ENCODE results near the gene POFUT2.

POFUT2 gene

DNA sequence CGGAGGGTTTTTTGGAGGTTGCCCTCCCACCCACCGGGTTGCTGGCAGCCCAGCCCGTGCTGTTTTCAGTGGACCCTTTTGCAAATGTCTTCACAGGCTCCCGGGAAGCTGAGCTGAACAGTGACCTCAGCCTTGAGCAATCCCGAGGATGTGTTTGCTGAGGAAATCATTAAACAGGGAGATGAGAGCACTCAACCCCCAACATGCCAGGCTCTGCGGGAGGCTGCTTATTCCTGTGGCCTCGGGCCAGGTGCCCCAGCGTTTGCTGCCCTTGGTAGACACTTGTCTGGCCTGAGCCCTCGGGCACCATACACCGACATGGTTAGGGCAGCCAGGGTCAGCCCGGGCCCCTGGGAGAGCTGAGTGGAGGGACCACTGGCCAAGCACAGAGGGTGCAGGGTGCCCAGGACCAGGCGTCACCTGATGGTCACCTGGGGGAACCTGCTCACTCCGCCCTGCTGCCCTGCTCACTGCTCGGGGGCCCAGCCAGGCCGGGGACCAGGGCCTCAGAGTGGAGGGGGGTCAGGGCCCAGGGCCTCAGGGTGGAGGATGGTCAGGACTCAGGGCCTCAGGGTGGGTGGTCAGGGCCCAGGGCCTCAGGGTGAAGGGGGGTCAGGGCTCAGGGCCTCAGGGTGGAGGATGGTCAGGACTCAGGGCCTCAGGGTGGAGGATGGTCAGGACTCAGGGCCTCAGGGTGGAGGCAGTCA, 42.5 kb upstream of the POFUT2 start:
- in situ Hi-C loops (cut with HindIII; ENCODE audit: low pct_unique_long_range_greater_than_20kb, low sequenced_read_pairs) = no loop called here
- peak; percentile 61 to 69 for DNase-seq (ENCODE audit: low read depth in 1 of 2, low spot score in 1 of 2)
- no peak for TF ChIP-seq JUND (IDR thresholded peaks at IDR 0.05; ENCODE audit: low read depth)

DNA sequence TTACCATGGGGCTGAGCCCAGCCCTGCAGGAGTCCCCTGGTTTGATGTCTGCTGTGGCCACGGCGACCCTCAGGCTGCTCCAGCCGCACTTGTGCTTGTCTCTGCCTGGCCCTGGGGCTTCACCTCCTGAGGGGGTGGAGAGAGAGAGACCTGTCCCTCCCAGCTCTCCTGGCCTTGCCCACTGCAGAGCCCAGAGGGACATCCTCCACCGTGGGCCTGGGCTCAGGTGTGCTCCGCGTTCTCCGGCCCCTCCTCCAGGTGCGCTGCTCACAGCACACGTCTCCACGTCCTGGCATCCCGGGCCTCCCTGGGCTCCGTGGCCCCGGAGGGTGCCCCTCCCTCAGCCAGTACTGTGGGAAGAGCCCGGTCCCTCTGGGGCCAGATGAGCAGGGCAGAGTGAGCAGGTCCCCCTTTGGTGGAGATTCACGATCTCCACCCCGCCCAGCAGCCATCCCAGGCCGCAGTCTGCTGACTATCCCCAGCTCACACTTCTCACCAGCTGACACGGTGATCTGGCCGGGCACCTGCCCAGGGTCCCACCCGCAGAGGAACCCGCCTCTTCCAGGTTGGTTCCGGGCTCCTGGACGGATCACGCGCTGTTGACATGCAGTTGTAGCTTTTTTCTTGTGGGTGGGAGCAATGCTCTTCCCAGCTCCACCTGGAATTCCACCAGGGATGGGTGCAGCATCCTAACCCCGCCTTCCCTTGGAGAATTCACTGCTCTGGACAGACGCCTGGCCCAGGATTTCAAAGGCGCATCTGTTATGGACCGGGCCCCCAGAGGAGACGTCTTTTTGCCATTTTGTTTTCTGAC, 41.8 kb upstream of the POFUT2 start:
- no peak for DNase-seq (ENCODE audit: low read depth in 1 of 2, low spot score in 1 of 2)
- in situ Hi-C loops (cut with HindIII; ENCODE audit: low pct_unique_long_range_greater_than_20kb, low sequenced_read_pairs) = no loop called here
- TF ChIP-seq JUND (IDR thresholded peaks at IDR 0.05; ENCODE audit: low read depth) = no peak

DNA sequence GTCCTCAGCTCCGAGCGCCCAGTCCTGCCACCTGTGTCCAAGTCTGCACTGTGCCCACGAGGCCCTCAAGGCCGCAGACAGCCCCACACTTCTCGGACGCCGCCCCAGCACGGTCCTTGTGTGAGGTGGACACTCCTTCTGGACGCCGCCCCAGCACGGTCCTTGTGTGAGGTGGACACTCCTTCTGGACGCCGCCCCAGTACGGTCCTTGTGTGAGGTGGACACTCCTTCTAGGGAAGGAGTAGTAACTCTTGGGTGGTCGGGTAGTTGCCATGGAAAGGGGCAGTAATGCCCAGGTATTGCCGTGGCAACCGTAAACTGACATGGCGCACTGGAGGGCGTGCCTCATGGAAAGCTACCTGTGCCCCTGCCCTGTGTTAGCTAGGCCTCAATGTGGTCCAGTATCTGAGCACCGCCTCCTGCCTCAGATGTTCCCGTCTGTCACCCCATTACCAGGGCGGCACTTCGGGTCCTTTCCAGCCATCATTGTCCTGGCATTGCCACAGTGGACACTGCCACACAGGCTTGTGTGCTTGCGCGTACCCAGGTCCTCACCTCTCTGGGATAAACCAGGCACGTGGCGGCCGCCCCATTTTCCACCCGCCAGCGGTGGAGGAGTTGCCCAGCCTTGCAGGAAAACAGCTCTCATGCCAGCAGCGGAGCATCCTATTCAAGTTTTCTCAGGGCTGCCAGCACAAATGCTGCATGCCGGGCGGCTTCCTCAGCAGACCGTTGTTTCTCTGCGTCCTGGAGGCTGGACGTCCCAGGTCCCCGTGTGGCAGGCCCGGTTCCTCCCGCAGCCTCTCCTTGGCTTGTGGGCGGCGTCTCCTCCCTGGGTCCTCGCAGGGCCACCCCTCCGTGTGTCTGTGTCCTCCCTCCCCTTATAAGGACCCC, 40.8 kb upstream of the POFUT2 start:
- TF ChIP-seq JUND (IDR thresholded peaks at IDR 0.05; ENCODE audit: low read depth) = no peak
- in situ Hi-C loops (cut with HindIII; ENCODE audit: low pct_unique_long_range_greater_than_20kb, low sequenced_read_pairs) = no loop called here
- no peak for DNase-seq (ENCODE audit: low read depth in 1 of 2, low spot score in 1 of 2)

DNA sequence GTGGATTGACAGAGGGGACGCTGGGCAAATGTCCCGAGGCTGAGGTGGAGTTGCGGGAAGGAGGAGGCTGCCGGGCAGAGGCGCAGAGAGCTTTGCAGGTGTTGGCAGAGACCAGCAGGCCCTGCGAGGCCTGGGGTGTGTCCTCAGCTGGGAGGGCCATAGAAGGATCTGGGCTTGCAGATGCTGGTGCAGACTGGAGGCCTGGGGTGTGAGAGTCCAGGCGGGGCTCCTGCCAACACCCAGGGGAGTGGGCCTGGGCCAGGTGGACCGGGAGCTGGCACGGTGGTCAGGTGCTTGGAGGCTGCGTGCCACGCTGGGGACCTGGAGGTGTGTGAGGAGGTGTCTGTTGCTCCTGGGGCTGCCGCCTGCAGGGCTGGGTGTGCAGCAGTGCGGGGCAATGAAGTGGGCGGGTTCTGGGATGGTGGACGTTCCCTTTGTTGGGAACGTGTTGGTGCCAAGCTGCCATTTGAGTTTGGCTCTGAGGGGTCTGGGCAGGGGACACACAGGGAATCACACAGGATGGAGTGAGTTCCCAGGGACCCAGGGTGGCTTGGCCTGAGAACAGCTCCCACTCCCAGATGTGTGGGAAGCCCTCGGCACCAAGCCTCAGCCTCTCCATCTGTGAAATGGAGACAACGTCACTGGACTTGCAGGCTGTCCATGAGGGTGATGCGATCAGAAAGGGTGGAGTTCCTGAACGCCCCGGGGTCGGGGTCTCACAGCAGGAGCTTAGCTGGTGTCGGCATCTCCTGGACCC, 39.9 kb upstream of the POFUT2 start:
- DNase-seq (ENCODE audit: low read depth in 1 of 2, low spot score in 1 of 2) = no peak
- in situ Hi-C loops (cut with HindIII; ENCODE audit: low pct_unique_long_range_greater_than_20kb, low sequenced_read_pairs) = no loop called here
- TF ChIP-seq JUND (IDR thresholded peaks at IDR 0.05; ENCODE audit: low read depth) = no peak

DNA sequence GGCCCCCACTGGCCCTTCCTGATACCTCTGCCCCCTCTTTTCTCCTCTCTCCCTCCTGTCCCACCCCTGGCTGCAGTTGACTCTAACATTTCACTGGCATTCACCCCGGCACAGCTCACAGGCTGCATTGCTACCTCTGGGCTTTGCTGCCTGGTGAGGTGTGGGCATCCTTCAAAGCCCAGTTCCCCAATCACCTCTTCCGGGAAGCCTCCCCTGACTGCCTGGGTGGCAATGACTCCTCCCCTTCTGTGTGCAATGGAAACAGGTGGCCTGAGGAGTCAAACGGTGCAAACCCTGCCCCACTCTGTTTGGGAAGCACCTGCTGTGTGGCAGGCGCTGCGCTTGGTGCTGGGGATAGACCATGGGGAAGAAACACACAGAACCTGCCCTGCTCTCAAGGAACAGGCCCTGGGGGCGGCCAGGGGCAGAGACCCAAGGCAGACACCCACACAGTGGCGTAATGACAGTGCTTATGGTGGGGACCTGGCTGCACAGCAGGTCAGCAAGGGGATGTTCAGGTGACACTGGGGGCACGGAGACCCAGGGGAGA, 39.3 kb upstream of the POFUT2 start:
- in situ Hi-C loops (cut with HindIII; ENCODE audit: low pct_unique_long_range_greater_than_20kb, low sequenced_read_pairs) = no loop called here
- no peak for TF ChIP-seq JUND (IDR thresholded peaks at IDR 0.05; ENCODE audit: low read depth)
- no peak for DNase-seq (ENCODE audit: low read depth in 1 of 2, low spot score in 1 of 2)

DNA sequence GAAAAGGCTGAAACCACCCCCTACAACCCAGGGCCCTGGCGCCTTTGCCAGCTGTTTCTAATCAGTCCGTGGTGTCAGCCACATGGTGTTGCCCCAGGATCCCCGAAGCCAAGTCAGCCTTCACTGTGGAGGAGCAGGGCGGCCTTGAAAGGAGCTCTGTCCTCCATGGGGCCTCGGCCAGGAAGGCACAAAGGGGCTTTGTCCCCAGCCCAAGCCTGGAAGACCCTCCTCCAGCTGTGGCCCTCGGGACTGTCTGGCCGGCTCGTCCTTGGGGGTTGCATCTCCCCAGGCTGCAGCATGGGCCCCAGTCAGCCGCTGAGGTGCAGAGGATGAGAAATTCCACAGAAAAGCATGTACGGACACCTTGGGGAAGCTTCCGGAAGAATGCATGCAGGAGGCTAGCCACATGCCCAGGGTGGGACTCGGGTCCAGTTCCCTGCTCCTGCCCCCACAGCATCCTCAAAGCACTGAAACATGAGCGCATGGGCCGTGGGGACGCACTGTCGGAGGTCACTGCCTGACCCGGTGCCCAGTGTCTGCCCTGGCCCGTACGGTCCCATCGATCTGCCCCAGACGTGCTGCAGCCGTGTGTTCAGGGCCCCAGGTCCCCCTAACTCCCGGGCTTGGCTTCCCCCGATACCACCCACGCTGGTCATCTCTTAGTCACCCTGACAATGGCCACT, 38.6 kb upstream of the POFUT2 start:
- no peak for TF ChIP-seq JUND (IDR thresholded peaks at IDR 0.05; ENCODE audit: low read depth)
- DNase-seq (ENCODE audit: low read depth in 1 of 2, low spot score in 1 of 2) = no peak
- in situ Hi-C loops (cut with HindIII; ENCODE audit: low pct_unique_long_range_greater_than_20kb, low sequenced_read_pairs) = no loop called here

DNA sequence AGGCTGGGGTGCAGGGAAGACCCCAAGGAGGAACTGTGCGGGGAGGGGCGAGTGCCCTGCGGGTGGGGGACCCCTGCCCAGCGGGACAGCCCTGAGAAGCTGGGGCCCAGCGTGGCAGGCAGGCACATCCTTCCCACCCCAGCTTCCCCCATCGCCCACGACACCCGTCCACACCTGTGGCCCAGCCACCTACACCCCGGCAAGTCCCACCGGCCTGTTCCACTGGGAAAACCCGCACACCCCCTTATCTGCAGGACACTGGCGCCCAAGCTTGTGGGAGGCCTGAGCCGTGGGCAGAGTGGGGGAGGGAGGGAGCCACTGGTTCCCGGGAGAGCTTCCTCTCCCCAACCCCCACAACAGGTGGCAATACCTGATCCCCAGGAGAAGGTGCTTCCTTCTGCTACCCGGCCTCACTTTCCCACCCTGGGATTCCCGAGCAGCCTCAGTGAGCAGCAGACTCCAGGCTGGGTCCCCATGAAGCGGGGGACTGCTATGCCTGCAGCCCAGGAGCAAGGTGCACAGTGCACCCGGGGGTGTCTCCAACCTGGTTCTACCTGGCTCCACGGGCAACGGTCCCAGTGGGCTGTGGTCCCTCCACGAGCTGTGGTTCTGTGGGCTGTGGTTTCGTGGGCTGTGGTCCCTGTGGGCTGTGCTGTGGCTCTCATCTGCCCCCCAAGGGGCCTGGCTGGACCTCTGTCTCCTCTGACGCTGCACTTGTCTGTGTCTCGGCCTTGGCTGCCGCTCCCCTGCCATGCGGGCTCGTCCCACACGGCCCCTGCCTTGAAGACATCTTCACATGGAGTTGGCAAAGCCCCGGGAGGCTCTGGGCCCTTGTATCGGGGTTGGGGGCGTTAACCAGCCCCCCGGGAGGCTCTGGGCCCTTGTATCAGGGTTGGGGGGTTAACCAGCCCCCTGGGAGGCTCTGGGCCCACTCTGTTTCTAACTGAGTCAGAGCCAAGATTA, 37.8 kb upstream of the POFUT2 start:
- TF ChIP-seq JUND (IDR thresholded peaks at IDR 0.05; ENCODE audit: low read depth) = no peak
- DNase-seq (ENCODE audit: low read depth in 1 of 2, low spot score in 1 of 2) = no peak
- in situ Hi-C loops (cut with HindIII; ENCODE audit: low pct_unique_long_range_greater_than_20kb, low sequenced_read_pairs) = no loop called here

DNA sequence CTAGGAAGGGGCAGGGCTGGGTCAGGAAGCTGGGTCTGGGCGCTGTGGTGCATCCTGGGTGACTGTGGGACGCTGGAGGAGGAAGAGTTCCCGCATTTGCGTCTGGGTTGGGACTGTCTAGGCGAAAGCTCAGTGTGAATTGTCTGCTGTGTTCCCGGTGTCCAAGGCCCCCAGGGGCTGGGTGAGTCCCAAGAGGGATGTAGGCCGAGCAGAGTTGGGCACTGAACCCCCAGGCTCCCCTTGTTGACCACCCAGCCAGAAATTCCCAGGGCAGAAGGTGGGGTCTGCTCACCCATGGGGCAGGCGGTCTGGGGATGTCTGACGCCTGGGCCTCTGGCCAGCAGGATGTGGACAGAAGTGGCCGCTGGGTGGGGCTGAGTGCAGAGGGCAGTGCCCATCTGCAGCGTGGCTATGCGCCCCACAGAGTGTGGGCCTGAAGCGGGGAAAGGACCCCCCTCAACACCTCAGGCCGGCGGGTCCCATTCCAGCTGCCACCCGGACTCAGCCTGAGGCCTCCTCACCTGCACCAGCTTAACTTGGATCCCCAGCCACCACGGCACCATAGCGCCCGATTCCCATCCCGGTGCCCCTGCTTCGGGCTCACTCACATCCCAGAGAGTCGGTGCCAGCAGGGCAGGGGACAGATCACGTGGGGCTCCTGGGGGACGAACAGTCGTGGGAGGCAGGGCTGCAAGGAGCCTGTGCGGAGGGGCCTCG, 37.0 kb upstream of the POFUT2 start:
- no peak for TF ChIP-seq JUND (IDR thresholded peaks at IDR 0.05; ENCODE audit: low read depth)
- peak in 1 of 2 experiments; percentile 23 for DNase-seq (ENCODE audit: low read depth in 1 of 2, low spot score in 1 of 2)
- in situ Hi-C loops (cut with HindIII; ENCODE audit: low pct_unique_long_range_greater_than_20kb, low sequenced_read_pairs) = no loop called here

DNA sequence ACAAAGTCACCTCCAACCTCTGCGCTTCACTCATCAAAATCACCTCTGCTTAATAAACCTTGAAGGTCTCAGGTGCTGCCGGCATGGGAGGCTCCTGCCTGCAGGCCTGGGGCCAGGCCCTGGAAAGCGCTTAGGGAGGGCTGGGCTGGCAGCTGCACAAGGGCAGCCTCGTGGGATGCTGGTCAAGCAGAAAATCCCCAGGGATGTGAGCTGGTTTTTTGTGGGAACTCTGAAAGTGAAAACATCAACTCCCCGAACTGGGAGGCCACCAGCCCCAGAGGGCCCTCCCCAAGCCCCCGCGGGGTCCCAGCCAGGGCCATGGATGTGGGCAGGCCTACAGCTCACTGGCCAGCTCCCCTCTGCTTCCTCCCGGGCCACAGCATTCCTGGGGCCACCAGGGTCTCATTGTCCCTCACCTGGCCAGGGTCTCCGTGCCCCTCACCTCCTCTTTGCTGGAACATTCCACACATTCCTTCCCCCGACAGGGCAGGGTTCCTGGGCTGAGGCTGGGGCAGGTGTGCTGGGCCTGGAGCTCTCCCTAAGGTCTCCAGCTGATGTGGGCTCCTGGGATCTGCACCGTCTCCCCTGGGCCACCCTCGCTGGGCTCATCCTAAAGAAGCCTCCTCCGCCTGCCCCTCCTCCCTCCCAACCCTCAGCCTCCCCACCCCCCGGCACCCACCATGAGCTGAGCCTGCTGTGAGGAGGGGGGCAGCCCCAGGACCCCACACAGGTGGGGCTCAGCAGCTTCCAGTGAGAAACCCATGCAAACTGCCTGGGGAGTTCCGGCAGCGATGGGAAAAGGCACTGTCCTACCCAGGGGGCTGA, 36.0 kb upstream of the POFUT2 start:
- no peak for DNase-seq (ENCODE audit: low read depth in 1 of 2, low spot score in 1 of 2)
- TF ChIP-seq JUND (IDR thresholded peaks at IDR 0.05; ENCODE audit: low read depth) = no peak
- in situ Hi-C loops (cut with HindIII; ENCODE audit: low pct_unique_long_range_greater_than_20kb, low sequenced_read_pairs) = no loop called here
